HCT116 (cell line): ENCODE data around the gene TBC1D2B. TPM values are rescaled to one million over a fixed set of nuclear protein-coding genes. Genes with fewer than 3 reads are reported as not detected.

ENCODE experiments used
- ATAC-seq: fragments of 200-7000 bp; cut with Tn5 transposase; 2 replicates; pipeline ENCODE4 v1.9.1; 2020; ENCODE audit warnings: mild to moderate bottlenecking, moderate library complexity
- BruUV-seq: library from RNA; stranded (reverse); fragments of 400-500 nt; replicated peaks from 2 replicates; lab custom pipeline; 2021; lab: Mats Ljungman, UMichigan
- CTCF ChIA-PET: fragments of 300-600 bp; sonication (Branson Sonifier 250); formaldehyde crosslinking; loops from one replicate; lab custom pipeline; 2021; ENCODE audit warnings: antibody characterized with exemption; lab: Charles Lee
- POLR2A ChIA-PET: fragments of 300-600, 350-600 bp; sonication (Branson Sonifier 250); formaldehyde crosslinking; loops from one replicate; lab custom pipeline; 2021; ENCODE audit warnings: antibody characterized with exemption; lab: Charles Lee
- RAD21 ChIA-PET, 2 experiments: fragments of 300-600 bp; sonication (Branson Sonifier 250); formaldehyde crosslinking; loops; one replicate each; lab custom pipeline; 2023; ENCODE audit warnings: low total read pairs in 2 of 2; ENCODE audit not compliant: uncharacterized antibody in 2 of 2, unreplicated experiment in 2 of 2, low non-redundant PET in 1 of 2; lab: Charles Lee
- DNase-seq: peaks from one replicate; pipeline ENCODE4 v3.0.0-alpha.2; 2010; ENCODE audit warnings: low read depth, low spot score
- H2AFZ ChIP-seq: fragments of 200-600 bp; shearing (Covaris generic), sonication (generic); 2 replicates; pipeline ENCODE4 v1.6.1; 2017; ENCODE audit warnings: low read depth, mixed run types, mixed read lengths, antibody characterized with exemption, low read length; ENCODE audit not compliant: poor library complexity, severe bottlenecking
- H3K27ac ChIP-seq: 2 replicates; pipeline ENCODE4 v1.5.1; 2012; ENCODE audit warnings: low read depth, low read length
- H3K27me3 ChIP-seq: fragments of 200-600 bp; sonication (generic); 2 replicates; pipeline ENCODE4 v1.6.1; 2016; ENCODE audit warnings: mixed run types, low read length, mixed read lengths; ENCODE audit not compliant: insufficient read depth
- H3K36me3 ChIP-seq, 2 experiments: fragments of 200-500 bp in 1 of 2; fragments of 200-600 bp in 1 of 2; sonication (Bioruptor generic) in 1 of 2; sonication (generic) in 1 of 2; 2 replicates each; pipeline versions ENCODE4 v1.5.1 to v1.6.1; 2014 to 2016; ENCODE audit warnings: low read length in 2 of 2, inconsistent platforms in 1 of 2, mixed read lengths in 1 of 2, mixed run types in 1 of 2; ENCODE audit not compliant: insufficient read depth in 2 of 2, control insufficient read depth in 1 of 2
- H3K4me1 ChIP-seq, 2 experiments: fragments of 200-600 bp in 1 of 2; sonication (generic) in 1 of 2; 2 replicates each; pipeline versions ENCODE4 v1.5.1 to v1.6.1; 2012 to 2017; ENCODE audit warnings: low read length in 2 of 2, inconsistent platforms in 1 of 2, mild to moderate bottlenecking in 1 of 2, mixed read lengths in 1 of 2, mixed run types in 1 of 2, moderate library complexity in 1 of 2; ENCODE audit not compliant: insufficient read depth in 2 of 2, control insufficient read depth in 1 of 2
- H3K4me2 ChIP-seq: fragments of 200-600 bp; sonication (generic); 2 replicates; pipeline ENCODE4 v1.6.1; 2017; ENCODE audit warnings: mixed run types, low read length, mixed read lengths
- H3K4me3 ChIP-seq, 2 experiments: fragments of 200-600 bp in 1 of 2; sonication (generic) in 1 of 2; replicated peaks in 1 of 2; 2 replicates each; pipeline ENCODE4 v1.5.1; 2011 to 2016; ENCODE audit warnings: low read length in 2 of 2, control low read depth in 1 of 2, low read depth in 1 of 2, mild to moderate bottlenecking in 1 of 2, mixed read lengths in 1 of 2, mixed run types in 1 of 2
- H3K79me2 ChIP-seq: fragments of 200-600 bp; sonication (generic); 2 replicates; pipeline ENCODE4 v1.6.1; 2017; ENCODE audit warnings: mild to moderate bottlenecking, mixed run types, low read length, moderate library complexity, mixed read lengths; ENCODE audit not compliant: insufficient read depth
- H3K9ac ChIP-seq: fragments of 200-600 bp; sonication (generic); 2 replicates; pipeline ENCODE4 v1.6.1; 2016; ENCODE audit warnings: low read length, mixed read lengths
- H3K9me2 ChIP-seq: fragments of 200-600 bp; sonication (generic), shearing (Covaris generic); 2 replicates; pipeline ENCODE4 v1.6.1; 2017; ENCODE audit warnings: mixed run types, mild to moderate bottlenecking, moderate library complexity; ENCODE audit not compliant: insufficient read depth
- H3K9me3 ChIP-seq, 2 experiments: fragments of 200-500 bp in 1 of 2; fragments of 200-600 bp in 1 of 2; sonication (Bioruptor generic) in 1 of 2; sonication (generic) in 1 of 2; 2 replicates each; pipeline ENCODE4 v1.6.1; 2014 to 2017; ENCODE audit warnings: low read length in 2 of 2, mixed read lengths in 2 of 2, inconsistent platforms in 1 of 2, low read depth in 1 of 2, mild to moderate bottlenecking in 1 of 2, mixed run types in 1 of 2, moderate library complexity in 1 of 2; ENCODE audit not compliant: control insufficient read depth in 1 of 2, insufficient read depth in 1 of 2
- H4K20me1 ChIP-seq: fragments of 200-600 bp; sonication (generic), shearing (Covaris generic); 2 replicates; pipeline ENCODE4 v1.6.1; 2017; ENCODE audit warnings: mixed run types, mild to moderate bottlenecking, moderate library complexity; ENCODE audit not compliant: insufficient read depth
- CBX3 ChIP-seq: IDR thresholded peaks from 2 replicates; pipeline ENCODE4 v1.6.1; 2012; ENCODE audit warnings: low read depth
- CEBPB ChIP-seq: IDR thresholded peaks from 2 replicates; pipeline ENCODE4 v1.6.1; 2012; ENCODE audit warnings: low read depth
- EGR1 ChIP-seq: IDR thresholded peaks from 2 replicates; pipeline ENCODE4 v1.6.1; 2012; ENCODE audit warnings: low read depth
- EZH2 ChIP-seq: fragments of 200-600 bp; sonication (generic); IDR thresholded peaks from 2 replicates; pipeline ENCODE4 v1.6.1; 2017; ENCODE audit warnings: antibody characterized with exemption, mixed run types
- EZH2phosphoT487 ChIP-seq: fragments of 200-600 bp; IDR thresholded peaks from 2 replicates; pipeline ENCODE4 v1.6.1; 2018; ENCODE audit warnings: antibody characterized with exemption, borderline replicate concordance
- POLR2AphosphoS5 ChIP-seq: IDR thresholded peaks from 2 replicates; pipeline ENCODE4 v1.6.1; 2011; ENCODE audit warnings: mild to moderate bottlenecking, low read depth, low read length, moderate library complexity
- RAD21 ChIP-seq: IDR thresholded peaks from 2 replicates; pipeline ENCODE4 v1.6.1; 2012; ENCODE audit warnings: low read depth, mild to moderate bottlenecking
- REST ChIP-seq: IDR thresholded peaks from 2 replicates; pipeline ENCODE4 v1.6.1; 2012; ENCODE audit warnings: low read depth
- SIN3A ChIP-seq: IDR thresholded peaks from 2 replicates; pipeline ENCODE4 v1.6.1; 2012; ENCODE audit warnings: low read depth
- SRF ChIP-seq: IDR thresholded peaks from 2 replicates; pipeline ENCODE4 v1.6.1; 2012; ENCODE audit warnings: low read depth
- ZNF274 ChIP-seq: fragments of 200-500 bp; sonication (Bioruptor generic); IDR thresholded peaks from 2 replicates; pipeline ENCODE4 v1.6.1; 2014; ENCODE audit warnings: mild to moderate bottlenecking, low read depth, low read length, inconsistent platforms
- intact Hi-C: fragments of 100-400 bp; cut with micrococcal nuclease; formaldehyde crosslinking; loops from 2 replicates; pipeline ENCODE4 v1.10.0; 2022
- total RNA-seq: library from RNA; stranded (reverse); gene quantifications from one replicate; pipeline ENCODE4 v1.2.1, GENCODE V29; 2021; ENCODE audit not compliant: unreplicated experiment

TBC1D2B gene
- total RNA-seq, 1 experiment from 2014 or later: 16.6 TPM

- Histone ChIP-seq H3K27me3 (no peaks in the 10 kb centered on the region), H3K9ac (no peak overlapping the region), H3K4me2 (no peak overlapping the region), H2AFZ (no peak overlapping the region), H3K27ac (no peak overlapping the region), H3K9me3 (no peaks in the 10 kb centered on the region), H3K4me1 (no peaks in the 10 kb centered on the region), H4K20me1 (no peaks in the 10 kb centered on the region), H3K36me3 (peaks cover 3 to 4% of the 10 kb centered on the region in 2 experiments; a peak in 2 of 4 replicates), H3K4me3 (no peak overlapping the region), H3K79me2 (no peaks in the 10 kb centered on the region), H3K9me2 (no peaks in the 10 kb centered on the region)
- ChIA-PET RAD21 (no interaction called here), POLR2A (no interaction called here), CTCF (no interaction called here)
- intact Hi-C loops: no loop called here
- DNase-seq (no peak), ATAC-seq (no peak)
- TF ChIP-seq ZNF274 (no peak), CBX3 (no peak), CEBPB (no peak), REST (no peak), RAD21 (no peak), POLR2AphosphoS5 (no peak), SRF (no peak), SIN3A (no peak), EGR1 (no peak), EZH2 (no peak), EZH2phosphoT487 (no peak)
- BruUV-seq: no TSS peak
Measured at GRCh38 chr15:78021761-78022160, 55.8 kb downstream of the TBC1D2B start.
